NCI-H2107 (cell line): ENCODE measurements around the gene RHOU.

Experiments used
- DNase-seq: peaks from one replicate; lab custom pipeline; 2025; lab: John Stamatoyannopoulos, UW

Gene RHOU

DNA sequence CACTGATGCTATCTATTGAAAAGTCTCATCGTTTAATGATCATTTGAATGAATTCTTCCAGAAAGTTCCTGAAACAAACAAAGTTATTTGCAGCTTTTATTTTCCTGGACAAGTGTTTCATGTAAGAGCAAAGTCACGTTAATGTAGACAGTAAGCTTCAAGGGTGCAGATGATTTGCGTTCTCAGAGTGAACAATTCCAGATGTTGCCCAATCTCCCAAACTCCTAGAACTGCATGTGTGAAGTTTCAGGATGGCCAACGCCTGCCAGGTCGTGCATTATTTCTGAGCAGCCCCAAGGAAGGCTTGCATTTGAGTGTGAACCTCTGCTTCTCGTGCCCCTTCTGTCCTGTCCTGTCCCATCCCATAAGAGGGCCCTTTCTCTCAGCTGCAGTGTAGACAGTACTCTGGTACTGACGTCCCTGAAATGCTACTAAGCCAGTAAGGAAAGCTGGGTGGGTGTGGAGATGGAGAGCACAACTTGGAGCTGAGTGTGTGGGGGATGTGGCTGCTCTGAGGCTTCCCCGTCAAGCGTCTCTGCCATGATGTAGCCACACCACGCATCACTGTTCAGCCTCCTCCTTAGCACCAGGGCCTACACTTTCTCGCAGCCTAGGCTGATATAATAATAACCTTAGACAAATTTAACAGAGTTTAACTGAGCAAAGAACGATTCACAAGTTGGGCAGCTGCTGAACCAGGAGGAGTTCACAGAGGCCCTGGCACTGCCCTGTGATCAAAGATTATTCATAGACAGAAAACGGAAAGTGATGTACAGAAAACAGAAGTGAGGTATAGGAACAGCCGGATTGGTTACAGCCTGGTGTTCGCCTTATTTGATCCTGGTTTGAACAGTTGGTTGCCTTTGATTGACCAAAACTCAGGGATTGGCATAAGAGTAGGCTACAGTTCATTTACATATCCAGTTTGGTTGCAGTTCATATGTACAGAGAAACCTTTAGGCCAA lies 50.4 kb downstream of the RHOU start:
- DNase-seq, result no peak

DNA sequence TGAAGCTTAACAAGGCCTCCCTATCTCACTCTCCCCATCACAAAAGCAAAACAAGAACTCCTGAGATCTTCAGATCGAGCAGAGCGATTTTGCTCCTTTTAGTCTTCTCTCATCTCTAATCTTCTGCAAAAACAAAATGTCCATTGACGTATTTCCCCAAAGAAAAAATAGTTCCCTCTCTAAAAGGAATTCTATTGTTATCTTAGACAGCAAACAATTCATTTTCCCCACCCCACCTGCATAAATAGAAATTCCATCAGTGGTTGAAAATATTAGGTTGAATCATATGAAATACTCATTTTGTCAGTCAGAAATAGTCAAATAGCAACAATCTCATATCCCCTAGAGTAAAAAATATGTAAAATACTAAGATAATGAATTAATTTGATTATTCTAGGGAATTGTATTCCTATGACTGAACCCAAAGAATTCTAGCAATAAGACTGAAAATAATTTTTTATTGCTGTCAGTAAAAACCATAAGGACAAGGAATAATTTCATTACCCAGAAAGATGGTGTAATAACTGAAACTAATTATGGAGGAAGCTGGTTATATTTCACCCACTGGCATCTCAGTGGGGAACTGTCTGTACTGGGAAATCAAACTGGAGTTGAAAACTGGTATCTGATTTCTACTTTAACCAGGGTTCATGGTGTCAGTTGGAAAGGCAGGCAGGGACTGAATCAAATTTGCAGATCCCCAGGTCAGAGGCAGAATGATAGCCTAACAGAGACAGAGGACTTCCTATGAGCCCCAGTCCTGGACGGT lies 51.3 kb downstream of the RHOU start:
- DNase-seq, result no peak

DNA sequence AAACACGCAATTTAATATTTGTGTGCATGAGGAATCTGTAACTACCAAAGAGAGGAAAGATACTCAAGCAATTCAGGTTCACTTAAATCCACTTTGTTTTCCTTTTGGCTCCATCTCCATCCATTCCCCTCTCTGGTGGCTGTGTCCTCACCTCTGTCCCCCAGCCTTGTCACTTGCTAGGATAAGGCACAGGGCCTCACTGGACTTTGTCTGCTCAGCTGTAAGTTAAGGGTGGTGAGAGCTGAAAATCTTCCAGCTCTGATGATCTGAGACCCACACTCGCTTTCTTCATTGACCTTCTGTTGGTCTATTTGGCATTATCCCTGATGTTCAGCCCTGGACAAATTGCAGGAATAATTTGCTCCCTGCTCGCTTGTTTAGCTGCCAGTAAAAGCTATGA lies 56.5 kb downstream of the RHOU start:
- DNase-seq, result no peak

DNA sequence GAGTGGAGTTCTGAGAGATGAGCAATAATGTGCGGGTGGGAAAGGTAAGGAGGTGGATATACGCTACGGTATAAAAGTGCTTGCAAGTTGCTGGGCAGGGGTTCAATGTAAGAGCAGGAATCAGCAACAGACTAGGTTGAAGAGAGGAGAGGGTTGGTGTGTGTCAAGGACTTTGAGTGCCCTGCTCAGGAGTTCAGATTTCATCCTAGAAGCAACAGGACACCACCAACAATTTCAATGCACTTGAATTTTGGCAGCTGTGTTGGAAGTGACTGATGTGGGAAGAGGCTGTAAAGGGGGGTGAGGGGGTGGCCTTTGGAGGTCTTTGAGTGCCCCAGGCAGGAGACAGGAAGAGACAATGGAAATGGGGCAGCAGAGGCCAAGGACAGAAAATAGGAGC lies 57.3 kb downstream of the RHOU start:
- peak; percentile 88 for DNase-seq

DNA sequence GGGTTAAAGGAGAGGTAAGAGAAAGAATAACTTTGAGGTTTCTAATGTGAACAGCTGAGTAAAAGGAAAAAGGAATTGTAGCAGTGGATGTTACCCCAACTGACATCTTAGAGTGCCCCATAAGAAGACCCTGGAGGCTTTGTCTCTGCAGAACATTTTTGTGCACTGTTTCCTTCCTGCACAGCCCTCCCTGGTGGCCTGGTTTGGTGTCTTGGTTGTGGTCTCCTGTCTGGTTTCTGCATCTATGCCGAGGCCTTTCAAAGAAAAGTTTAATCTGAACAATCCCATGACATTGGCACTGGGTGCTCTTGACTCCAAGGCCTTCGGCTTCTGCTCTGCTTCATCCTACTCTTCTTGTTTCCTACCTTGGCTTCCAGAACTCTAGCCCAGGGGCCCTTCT lies 57.8 kb downstream of the RHOU start:
- DNase-seq, result no peak

DNA sequence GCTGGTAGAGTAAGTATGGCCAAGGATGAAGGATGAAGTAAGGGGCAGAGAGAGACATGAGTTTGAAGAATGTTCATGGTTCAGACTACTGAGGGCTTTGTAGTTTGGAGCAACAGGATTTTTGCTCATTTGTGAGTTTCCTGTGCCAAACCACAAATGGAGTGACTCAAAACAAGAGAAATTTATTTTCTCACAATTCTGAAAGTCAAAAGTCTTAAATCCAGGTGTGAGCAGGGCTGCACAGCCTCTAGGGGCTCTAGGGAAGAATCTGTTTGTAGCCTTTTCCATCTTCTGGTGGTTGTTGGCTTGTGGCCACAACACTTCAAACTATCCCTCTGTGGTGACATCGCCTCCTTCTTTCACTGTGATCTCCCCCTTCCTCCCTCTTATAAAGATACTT lies 58.9 kb downstream of the RHOU start:
- no peak for DNase-seq

DNA sequence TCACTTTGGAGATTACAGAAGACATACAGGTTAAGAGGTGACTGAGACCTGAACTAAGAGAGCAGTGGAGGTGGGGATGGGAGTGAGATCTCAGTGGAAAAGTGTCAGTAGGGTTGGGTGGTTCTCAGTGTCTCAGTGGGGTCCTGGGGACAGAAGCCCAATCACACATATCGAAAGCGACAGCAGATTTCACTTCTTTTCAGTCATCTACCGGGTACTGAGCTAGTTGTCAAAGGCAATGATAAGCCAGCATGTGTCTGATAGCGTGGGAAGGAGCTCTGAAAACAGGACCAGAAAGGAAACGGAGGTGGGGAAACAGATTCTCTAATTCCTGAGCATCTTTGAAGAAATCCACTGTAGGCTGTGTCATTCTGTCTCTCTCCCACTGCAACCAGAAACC lies 59.5 kb downstream of the RHOU start:
- no peak for DNase-seq

DNA sequence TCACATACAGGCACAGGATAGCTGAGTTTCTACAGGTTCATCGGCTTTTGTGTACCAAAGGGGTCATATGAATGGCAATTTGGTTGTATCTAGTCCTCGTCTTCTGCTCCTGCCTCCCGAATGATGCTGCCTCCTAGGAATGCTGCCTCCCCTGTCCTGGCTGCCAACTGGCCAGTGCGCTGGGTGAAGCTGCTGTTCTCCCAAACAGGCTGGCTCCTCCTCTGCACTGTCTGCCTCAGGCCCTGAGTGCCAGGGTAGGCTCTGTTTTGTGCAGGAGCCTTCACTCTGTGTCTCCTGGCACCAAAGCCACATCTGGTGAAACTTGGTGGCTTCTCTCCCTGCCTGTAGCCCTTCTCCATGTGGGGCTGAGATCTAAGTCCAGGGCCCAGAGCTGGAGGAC lies 60.3 kb downstream of the RHOU start:
- no peak for DNase-seq
